Astrocyte (in vitro differentiated cells and primary cell): ENCODE measurements around the gene CHST5.

ENCODE experiments used
- EZH2 ChIP-seq: IDR thresholded peaks from 2 replicates; pipeline ENCODE4 v1.6.1; 2012; ENCODE audit warnings: mild to moderate bottlenecking, low read length, inconsistent platforms; ENCODE audit not compliant: insufficient read depth
- TF ChIP-seq, protein P1 (sequence below): IDR thresholded peaks from 2 replicates; pipeline ENCODE4 v1.5.1; 2011; ENCODE audit warnings: low read depth, mild to moderate bottlenecking, inconsistent platforms, low read length, moderate library complexity; ENCODE audit not compliant: insufficient read depth

DNA sequence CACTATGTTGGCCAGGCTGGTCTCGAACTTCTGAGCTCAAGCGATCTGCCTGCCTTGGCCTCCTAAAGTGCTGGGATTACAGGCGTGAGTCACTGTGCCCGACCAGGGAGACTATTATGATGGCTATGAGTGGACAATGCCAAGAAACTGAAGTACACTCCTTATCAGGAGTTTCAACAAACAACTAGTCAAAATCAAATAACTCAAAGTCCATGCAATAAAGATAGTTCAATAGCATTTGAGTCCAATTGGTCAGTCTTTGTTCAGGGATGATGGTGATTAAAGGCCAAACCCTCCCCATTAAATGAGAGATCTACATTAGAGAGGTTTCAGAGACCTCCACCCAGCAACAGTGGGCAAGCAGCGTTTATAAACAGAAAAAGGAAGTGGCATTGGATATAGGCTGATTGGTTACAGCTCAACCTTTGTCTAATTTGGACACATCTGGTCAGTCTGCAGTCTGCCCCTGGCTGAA lies 8.0 kb downstream of the CHST5 start:
- TF ChIP-seq, protein P1, sequence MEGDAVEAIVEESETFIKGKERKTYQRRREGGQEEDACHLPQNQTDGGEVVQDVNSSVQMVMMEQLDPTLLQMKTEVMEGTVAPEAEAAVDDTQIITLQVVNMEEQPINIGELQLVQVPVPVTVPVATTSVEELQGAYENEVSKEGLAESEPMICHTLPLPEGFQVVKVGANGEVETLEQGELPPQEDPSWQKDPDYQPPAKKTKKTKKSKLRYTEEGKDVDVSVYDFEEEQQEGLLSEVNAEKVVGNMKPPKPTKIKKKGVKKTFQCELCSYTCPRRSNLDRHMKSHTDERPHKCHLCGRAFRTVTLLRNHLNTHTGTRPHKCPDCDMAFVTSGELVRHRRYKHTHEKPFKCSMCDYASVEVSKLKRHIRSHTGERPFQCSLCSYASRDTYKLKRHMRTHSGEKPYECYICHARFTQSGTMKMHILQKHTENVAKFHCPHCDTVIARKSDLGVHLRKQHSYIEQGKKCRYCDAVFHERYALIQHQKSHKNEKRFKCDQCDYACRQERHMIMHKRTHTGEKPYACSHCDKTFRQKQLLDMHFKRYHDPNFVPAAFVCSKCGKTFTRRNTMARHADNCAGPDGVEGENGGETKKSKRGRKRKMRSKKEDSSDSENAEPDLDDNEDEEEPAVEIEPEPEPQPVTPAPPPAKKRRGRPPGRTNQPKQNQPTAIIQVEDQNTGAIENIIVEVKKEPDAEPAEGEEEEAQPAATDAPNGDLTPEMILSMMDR, result no peak
- TF ChIP-seq EZH2, result no peak
